ENCODE measurements around the gene TMEM203.

GRCh38 chr9:137201205-137201868 lies 4.1 kb downstream of the TMEM203 start:
- no peak for TF ChIP-seq CTCF (IDR thresholded peaks at IDR 0.05)
- TF ChIP-seq POLR2A (IDR thresholded peaks at IDR 0.05): no peak

Data from lower leg skin (tissue), 3 donors.